ENCODE data around the gene SAMD4B. TPM values are rescaled to one million over a fixed set of nuclear protein-coding genes. Genes with fewer than 3 reads are reported as not detected.

SAMD4B gene
- total RNA-seq, 2 donors from 2014 or later = 133 to 227 TPM

- peak overlapping the region; percentile 56 to 83 for H3K4me3 ChIP-seq
- TF ChIP-seq POLR2A (IDR thresholded peaks at IDR 0.05) = no peak
- no peak for TF ChIP-seq CTCF (IDR thresholded peaks at IDR 0.05)
- TF ChIP-seq POLR2AphosphoS5 (IDR thresholded peaks at IDR 0.05) = no peak
- intact Hi-C loops (cut with DNase I) = loop anchor here (5.0 kb wide), 1 partner anchor 71 kb away; the partner anchor contains the start of gene PLEKHG2
- H3K9me3 ChIP-seq = no peaks in the 10 kb centered on the region
- no peaks in the 10 kb centered on the region for H3K36me3 ChIP-seq
- H3K4me1 ChIP-seq (replicated peaks) = peaks cover 5% of the 10 kb centered on the region
- H3K27ac ChIP-seq = peak overlapping the region; percentile 87 to 91
- DNase-seq (ENCODE audit: low spot score) = peak; percentile 36
- WGBS = 2% methylated on average over 17 of the region's 17 CpGs
- H3K27me3 ChIP-seq (replicated peaks; ENCODE audit: insufficient read depth) = no peaks in the 10 kb centered on the region
Observed at GRCh38 chr19:39341129-39341718, 997 bp upstream of the SAMD4B start.

GRCh38 chr19:39342647-39343305 is 555 bp downstream of the SAMD4B start:
- DNase-seq (ENCODE audit: low spot score) = no peak
- H3K4me3 ChIP-seq = peak overlapping the region; percentile 83 to 90
- no peak for TF ChIP-seq POLR2AphosphoS5 (IDR thresholded peaks at IDR 0.05)
- TF ChIP-seq CTCF (IDR thresholded peaks at IDR 0.05) = no peak
- TF ChIP-seq POLR2A (IDR thresholded peaks at IDR 0.05) = no peak
- peaks cover 5% of the 10 kb centered on the region for H3K4me1 ChIP-seq (replicated peaks)
- H3K27ac ChIP-seq = peak overlapping the region; percentile 87
- intact Hi-C loops (cut with DNase I) = loop anchor here (2.0 to 5.0 kb wide), 2 partner anchors 48 to 70 kb away; partner anchors contain the start of genes MED29, PAF1 and PLEKHG2
- no peaks in the 10 kb centered on the region for H3K9me3 ChIP-seq
- H3K27me3 ChIP-seq (replicated peaks; ENCODE audit: insufficient read depth) = no peaks in the 10 kb centered on the region
- no peaks in the 10 kb centered on the region for H3K36me3 ChIP-seq
- WGBS = under 1% methylated on average over 43 of the region's 51 CpGs

GRCh38 chr19:39345956-39346355 is 3.7 kb downstream of the SAMD4B start:
- H3K4me1 ChIP-seq (replicated peaks) = peaks cover under 1% of the 10 kb centered on the region
- H3K36me3 ChIP-seq = no peaks in the 10 kb centered on the region
- H3K27ac ChIP-seq = no peak overlapping the region
- intact Hi-C loops (cut with DNase I) = no loop called here
- H3K27me3 ChIP-seq (replicated peaks; ENCODE audit: insufficient read depth) = no peaks in the 10 kb centered on the region
- WGBS = 80% methylated on average over 1 of the region's 1 CpG
- no peak overlapping the region for H3K4me3 ChIP-seq
- no peaks in the 10 kb centered on the region for H3K9me3 ChIP-seq
- TF ChIP-seq POLR2A (IDR thresholded peaks at IDR 0.05) = no peak
- TF ChIP-seq CTCF (IDR thresholded peaks at IDR 0.05) = no peak
- no peak for TF ChIP-seq POLR2AphosphoS5 (IDR thresholded peaks at IDR 0.05)
- DNase-seq (ENCODE audit: low spot score) = no peak

- H3K27me3 ChIP-seq (replicated peaks; ENCODE audit: insufficient read depth) = no peaks in the 10 kb centered on the region
- H3K4me1 ChIP-seq (replicated peaks) = no peaks in the 10 kb centered on the region
- no peak overlapping the region for H3K4me3 ChIP-seq
- no peak for DNase-seq (ENCODE audit: low spot score)
- H3K27ac ChIP-seq = no peak overlapping the region
- no peak for TF ChIP-seq POLR2A (IDR thresholded peaks at IDR 0.05)
- no peak for TF ChIP-seq CTCF (IDR thresholded peaks at IDR 0.05)
- no peak for TF ChIP-seq POLR2AphosphoS5 (IDR thresholded peaks at IDR 0.05)
- H3K36me3 ChIP-seq = no peaks in the 10 kb centered on the region
- intact Hi-C loops (cut with DNase I) = no loop called here
- 89% methylated on average over 4 of the region's 4 CpGs for WGBS
- no peaks in the 10 kb centered on the region for H3K9me3 ChIP-seq
Observed at GRCh38 chr19:39347332-39348164, 5.3 kb downstream of the SAMD4B start.

All from prostate gland (tissue), 2 donors.